NCI-H1105 (cell line): ENCODE results near the gene TENM3.

Experiments
- DNase-seq: peaks from one replicate; lab custom pipeline; 2025; lab: John Stamatoyannopoulos, UW

Gene TENM3

GRCh38 chr4:182288534-182288933, 45.3 kb downstream of the TENM3 start:
- DNase-seq, result no peak

GRCh38 chr4:182289809-182290208, 46.6 kb downstream of the TENM3 start:
- DNase-seq, result no peak

DNA sequence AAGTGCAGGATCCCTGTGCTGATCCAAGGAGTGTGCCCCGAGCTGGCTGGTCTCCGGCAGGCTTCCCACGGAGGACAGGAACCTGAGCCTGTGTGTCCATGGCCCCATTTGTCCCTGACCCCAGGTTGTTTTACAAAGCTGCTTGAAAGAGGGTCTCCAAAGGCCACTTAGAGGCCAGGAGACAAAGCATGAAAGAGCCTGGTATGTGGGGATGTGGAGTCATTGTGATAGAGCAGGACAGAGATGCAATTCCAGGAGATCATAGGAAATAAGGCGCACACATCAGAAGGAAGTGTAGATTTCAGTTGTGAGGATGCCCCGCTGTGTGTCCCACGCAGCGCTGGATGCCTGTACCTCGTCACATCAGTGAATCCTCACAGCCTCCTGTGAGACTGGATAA, 48.0 kb downstream of the TENM3 start:
- no peak for DNase-seq

DNA sequence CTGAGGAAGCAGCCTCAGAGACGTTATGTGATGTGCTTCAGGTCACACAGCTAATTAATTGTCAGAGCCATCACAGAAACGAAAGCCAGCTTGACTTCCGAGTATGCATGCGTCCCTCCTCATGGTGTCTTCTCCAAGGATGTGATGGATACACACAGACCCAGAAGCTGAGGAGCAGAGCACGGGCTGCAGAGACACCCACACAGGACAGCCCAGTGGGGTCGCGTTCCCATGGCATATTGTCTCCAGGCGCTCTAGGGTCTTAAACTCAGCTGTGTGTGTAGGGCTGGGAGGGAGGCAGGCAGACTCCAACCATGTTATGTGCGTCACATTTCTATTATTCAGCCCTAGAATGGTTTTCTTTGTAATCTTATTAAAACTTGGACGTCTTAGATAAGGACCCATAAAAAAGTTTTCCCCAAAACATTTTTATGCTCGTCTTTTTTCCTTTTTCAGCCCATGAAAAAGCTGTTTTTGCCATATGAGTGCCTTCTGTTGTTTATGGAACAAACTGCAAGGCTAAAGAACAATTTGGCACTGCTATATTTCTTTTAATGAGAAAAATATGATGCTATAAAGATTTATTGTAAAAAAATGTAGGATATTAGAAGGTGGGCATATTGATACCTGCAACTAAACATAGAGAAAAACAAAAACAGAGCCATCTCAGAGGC, 48.5 kb downstream of the TENM3 start:
- DNase-seq, result no peak

DNA sequence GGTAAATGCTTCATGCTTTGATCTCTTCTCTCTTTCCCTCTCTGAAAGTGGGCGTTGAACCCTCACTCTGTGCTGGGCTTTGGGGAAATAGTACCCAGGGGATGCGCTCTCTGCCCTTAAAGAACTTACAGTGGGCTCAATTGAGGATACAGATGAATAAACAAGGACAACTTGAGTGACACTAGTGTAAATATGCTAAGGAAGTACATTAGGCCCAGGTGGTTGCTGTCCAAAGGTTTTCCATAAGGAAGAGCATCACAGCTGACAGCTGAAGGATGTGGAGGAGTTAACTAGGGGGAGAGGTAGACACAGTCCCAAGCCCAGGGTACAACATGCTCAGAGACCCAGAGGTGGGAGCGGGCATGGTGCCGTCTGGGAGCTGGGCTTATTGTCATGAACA, 49.4 kb downstream of the TENM3 start:
- DNase-seq, result no peak

DNA sequence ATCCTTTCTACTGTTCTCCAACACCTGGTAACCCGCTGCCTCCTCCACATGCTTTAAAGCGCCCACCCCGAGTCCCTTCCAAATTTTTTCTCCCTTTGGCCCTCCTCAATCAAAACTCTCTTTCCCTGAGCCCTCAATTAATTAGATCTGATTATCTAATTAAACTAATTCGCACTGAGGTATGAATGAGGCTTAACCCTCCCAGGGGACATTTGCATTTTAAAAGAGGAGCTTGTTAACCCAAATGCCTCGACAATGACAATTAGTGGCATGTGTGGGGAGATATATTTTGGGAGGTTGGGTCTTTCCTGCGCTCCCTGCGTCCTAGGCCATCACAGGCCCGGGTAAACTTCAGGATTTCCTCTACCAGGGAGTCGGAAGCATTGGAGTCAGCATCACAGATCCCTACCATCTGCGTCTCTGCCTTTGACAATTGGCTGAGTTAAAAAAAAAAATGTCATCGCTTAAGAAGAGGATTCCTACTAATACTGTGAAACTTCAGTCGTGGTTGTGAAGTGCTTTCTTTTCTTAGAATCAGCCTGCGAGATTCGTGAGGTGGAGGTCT, 50.6 kb downstream of the TENM3 start:
- no peak for DNase-seq

DNA sequence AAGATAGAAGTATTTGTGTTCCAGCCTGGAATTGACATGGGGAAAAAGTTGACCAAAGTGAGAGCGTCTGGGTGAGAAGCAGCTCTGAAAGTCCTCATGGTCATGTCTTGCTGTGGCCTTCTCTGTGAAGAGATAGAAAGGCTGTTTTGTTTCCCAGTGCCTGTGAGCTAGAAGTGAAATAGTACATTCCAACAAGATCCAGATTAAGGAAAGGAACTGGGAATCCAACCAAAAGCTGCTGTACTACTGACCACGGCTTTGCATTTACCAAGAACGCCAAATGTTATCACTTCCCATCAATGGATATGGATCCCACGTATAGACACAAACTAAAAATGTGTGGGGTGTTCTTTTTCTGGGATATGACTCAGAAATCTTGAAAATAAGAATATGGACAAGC, 51.2 kb downstream of the TENM3 start:
- DNase-seq, result no peak

GRCh38 chr4:182297659-182298058, 54.5 kb downstream of the TENM3 start:
- no peak for DNase-seq

GRCh38 chr4:182301736-182302135, 58.5 kb downstream of the TENM3 start:
- DNase-seq, result no peak

- DNase-seq, result no peak
Observed at GRCh38 chr4:182303847-182304246, 60.6 kb downstream of the TENM3 start.

DNA sequence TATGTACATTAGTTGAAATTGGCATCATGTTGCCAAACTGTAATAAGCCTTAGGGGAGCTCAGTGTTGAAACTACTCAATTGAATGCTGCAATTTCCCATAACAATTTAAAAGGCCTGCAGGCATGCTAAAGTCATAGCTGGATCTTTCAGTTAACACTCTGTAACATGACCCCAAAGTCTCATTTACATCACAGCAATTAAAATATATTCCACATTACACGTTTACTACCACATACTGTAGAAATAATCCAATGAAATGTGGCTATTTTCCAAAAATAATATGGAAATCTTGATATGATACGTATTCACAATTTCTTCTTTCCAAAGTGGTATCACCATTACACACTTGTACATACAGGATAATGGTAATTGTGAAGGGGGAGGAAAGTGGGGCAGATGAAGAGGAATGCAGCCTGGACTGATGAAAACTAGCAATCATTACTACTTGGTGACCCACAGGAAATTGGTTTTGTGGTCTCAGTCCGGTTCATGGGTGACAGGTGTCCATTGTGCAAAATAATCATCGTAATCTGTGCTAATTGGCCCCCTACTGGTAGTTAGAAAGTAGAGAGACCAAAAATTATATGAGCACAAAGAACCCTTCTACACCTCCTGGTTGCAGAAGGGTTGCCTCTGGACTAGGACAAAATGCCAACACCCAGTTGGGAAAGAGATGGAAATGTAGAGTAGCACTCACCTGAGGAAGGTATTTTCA, 63.7 kb downstream of the TENM3 start:
- DNase-seq, result peak; percentile 7

DNA sequence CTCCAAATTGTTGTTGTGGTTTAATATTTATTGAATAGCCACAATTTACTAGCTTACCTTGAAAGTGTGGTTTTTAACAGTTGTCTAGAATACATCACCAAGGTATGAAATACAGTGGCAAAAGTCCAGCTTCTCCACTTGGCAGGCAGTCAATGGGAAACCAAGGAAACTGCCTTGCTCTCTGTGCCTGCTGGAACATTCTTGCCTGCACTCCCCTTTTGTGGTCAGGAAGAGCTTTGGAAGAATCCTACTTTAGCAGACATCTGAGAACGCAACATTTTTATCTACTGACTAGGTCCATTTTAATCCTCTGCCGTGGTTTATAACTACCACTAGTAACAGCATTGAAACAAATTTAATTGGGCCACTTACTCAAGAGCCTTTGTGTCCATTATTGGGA, 64.5 kb downstream of the TENM3 start:
- DNase-seq, result no peak

GRCh38 chr4:182309877-182310276, 66.7 kb downstream of the TENM3 start:
- no peak for DNase-seq

DNA sequence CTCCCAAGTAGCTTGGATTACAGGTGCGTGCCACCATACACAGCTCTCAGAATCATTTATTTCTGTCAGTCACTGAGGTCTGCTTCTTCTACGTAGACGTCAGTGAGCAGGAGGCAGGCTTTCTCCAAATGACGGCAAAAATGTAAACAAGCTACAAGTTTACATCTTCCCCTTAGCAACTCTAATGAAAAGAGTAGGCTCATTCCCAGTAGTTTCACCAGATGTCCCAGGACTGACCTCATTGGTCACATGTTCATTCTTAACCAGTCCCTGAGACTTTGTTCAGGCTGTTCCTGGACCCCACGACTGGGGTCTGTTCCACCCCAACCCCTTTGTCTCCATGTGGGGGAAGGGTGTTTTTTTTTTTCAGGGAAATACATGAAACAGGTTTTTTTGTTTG, 67.1 kb downstream of the TENM3 start:
- no peak for DNase-seq

GRCh38 chr4:182310962-182311361, 67.8 kb downstream of the TENM3 start:
- DNase-seq, result no peak

- no peak for DNase-seq
Observed at GRCh38 chr4:182314537-182314936, 71.3 kb downstream of the TENM3 start.

- no peak for DNase-seq
Observed at GRCh38 chr4:182318256-182318655, 75.1 kb downstream of the TENM3 start.

- no peak for DNase-seq
Observed at GRCh38 chr4:182320092-182320491, 76.9 kb downstream of the TENM3 start.

DNA sequence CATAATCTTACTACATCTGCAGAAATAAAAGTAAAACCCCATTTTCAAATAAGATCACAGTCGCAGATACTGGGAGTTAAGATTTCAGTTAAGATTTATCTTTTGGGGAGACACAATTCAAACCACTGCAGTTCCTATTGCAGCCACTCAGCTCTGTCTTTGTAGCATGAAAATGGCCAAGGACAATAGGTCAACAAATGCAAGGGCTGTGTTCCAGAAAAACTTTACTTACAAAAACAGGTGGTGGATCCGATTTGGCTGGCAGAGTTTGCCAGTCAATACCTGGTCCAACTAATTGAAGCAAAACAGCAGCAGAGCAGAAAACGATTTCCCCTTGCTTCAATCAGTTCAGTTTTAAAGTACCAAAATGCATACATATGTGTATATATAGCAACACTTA, 77.4 kb downstream of the TENM3 start:
- no peak for DNase-seq

- no peak for DNase-seq
Observed at GRCh38 chr4:182324282-182324681, 81.1 kb downstream of the TENM3 start.

DNA sequence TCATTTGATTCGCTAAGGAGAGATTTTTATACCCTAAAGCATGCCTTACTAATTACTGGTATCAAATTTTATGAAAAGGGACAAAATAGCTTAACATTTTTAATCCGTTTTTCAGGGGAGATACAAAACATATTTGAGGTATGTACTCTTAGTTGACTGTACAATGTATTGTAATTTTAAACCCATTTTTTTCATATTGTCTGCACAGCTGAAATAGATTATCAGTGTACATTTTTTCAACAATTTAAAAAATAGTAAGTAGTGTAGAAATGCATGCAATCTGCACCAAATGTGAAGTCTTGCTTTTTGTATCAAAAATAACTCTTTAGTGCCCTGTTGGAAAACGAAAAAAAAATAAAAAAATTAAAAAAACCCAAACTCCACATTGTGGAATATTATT, 82.2 kb downstream of the TENM3 start:
- DNase-seq, result no peak

GRCh38 chr4:182325848-182326255, 82.7 kb downstream of the TENM3 start:
- no peak for DNase-seq

- DNase-seq, result no peak
Observed at GRCh38 chr4:182328505-182328904, 85.3 kb downstream of the TENM3 start.

GRCh38 chr4:182337366-182337765, 94.2 kb downstream of the TENM3 start:
- DNase-seq, result no peak
